OCI-LY1 (cell line): ENCODE results near the gene RPE65.

ENCODE experiments used
- CTCF ChIP-seq: fragments of 200-600 bp; sonication (generic), shearing (Covaris generic); IDR thresholded peaks from 2 replicates; pipeline ENCODE4 v1.5.1; 2017; ENCODE audit warnings: mild to moderate bottlenecking, antibody characterized with exemption, low read length, moderate library complexity, mixed read lengths
- EZH2 ChIP-seq: fragments of 200-600 bp; sonication (generic), shearing (Covaris generic); IDR thresholded peaks from 2 replicates; pipeline ENCODE4 v1.8.0; 2017; ENCODE audit warnings: borderline replicate concordance, mixed run types, mild to moderate bottlenecking, antibody characterized with exemption, low read length, moderate library complexity, mixed read lengths

- no peak for TF ChIP-seq CTCF
- TF ChIP-seq EZH2 = no peak
Observed at GRCh38 chr1:68429233-68429808, 20.4 kb downstream of the RPE65 start.
